Measurements from ENCODE around the gene ZMIZ2.

DNA sequence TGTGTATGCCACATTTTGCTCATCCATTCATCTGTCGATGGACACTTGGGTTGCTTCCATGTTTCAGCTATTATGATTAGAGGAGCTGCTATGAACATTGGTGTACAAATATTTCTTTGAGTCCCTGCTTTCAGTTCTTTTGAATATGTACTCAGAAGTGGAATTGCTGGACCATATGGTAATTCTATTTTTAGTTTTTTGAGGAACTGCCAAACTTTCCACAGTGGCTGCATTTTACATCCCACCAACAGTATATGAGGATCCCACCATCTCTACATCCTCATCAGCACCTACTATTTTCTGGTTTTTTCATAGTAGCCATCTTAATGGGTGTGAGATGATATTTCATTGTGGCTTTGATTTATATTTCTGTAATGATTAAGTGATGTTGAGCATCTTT lies 44.7 kb upstream of the ZMIZ2 start:
- TF ChIP-seq, protein P1, sequence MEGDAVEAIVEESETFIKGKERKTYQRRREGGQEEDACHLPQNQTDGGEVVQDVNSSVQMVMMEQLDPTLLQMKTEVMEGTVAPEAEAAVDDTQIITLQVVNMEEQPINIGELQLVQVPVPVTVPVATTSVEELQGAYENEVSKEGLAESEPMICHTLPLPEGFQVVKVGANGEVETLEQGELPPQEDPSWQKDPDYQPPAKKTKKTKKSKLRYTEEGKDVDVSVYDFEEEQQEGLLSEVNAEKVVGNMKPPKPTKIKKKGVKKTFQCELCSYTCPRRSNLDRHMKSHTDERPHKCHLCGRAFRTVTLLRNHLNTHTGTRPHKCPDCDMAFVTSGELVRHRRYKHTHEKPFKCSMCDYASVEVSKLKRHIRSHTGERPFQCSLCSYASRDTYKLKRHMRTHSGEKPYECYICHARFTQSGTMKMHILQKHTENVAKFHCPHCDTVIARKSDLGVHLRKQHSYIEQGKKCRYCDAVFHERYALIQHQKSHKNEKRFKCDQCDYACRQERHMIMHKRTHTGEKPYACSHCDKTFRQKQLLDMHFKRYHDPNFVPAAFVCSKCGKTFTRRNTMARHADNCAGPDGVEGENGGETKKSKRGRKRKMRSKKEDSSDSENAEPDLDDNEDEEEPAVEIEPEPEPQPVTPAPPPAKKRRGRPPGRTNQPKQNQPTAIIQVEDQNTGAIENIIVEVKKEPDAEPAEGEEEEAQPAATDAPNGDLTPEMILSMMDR (IDR thresholded peaks at IDR 0.05) = no peak
- TF ChIP-seq ZFX (IDR thresholded peaks at IDR 0.05; ENCODE audit: borderline replicate concordance) = no peak
